ENCODE measurements around the gene KCNIP3.
A peak's percentile ranks its signal among the peaks of the same experiment; 100 is the strongest.

KCNIP3 gene

DNA sequence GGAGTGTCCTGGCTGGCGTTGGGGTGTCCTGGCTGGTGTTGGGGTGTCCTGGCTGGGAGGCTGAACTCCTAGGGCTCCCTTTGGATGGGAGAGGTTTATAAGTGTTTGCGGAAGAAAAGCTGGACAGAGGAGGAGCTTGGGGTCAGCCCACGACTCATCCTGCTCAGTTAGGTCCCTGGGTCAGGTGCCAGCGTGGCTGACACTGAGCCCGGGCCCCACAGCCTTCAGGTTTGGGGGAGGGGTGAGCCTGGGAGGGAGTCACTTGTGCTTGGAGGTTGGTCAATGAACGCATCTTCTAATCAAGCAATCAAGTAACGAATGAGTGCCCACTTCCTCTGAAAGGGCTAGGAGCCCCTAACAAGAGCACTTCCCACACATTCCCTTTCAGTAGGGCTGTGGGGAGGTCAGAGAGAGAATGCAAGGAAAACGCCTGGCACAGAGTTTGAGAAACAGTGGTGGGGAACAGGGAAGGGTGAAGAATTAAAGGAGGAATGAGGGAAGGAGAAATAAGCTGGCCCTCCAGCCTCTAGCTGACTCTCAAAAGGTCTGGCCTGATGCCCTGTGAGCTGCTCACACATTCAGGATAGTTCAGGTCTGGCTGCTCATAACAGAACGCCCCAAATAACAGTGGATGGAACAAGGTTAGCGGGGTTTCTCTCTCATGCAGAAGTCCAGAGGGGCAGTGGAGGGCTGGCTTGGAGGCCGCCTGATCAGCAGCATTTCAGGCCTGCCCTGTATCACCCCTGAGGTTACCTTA, 670 bp downstream of the KCNIP3 start:
- H2AK5ac ChIP-seq (ENCODE audit: low read length, severe bottlenecking) = no peak overlapping the region
- no peak overlapping the region for H3K4ac ChIP-seq (ENCODE audit: low read depth in 1 of 2, low read length in 2 of 2)
- no peaks in the 10 kb centered on the region for H3K79me1 ChIP-seq (replicated peaks; ENCODE audit: low read length, poor library complexity, severe bottlenecking)
- H3K4me3 ChIP-seq (ENCODE audit: insufficient read depth in 1 of 2, low read depth in 1 of 2, low read length in 2 of 2) = peak overlapping the region in 1 of 2 experiments; percentile 41
- no peak overlapping the region for H2BK120ac ChIP-seq (ENCODE audit: low read depth, low read length)
- H3K18ac ChIP-seq (ENCODE audit: low read depth in 1 of 2, low read length in 2 of 2) = no peak overlapping the region
- no peak overlapping the region for H2AFZ ChIP-seq (ENCODE audit: low read depth, low read length)
- peaks cover 43% of the 10 kb centered on the region for H3K4me1 ChIP-seq (ENCODE audit: control insufficient read depth, insufficient read depth, low read depth, low read length)
- H4K91ac ChIP-seq (ENCODE audit: low read length) = no peak overlapping the region
- no peak overlapping the region for H2BK12ac ChIP-seq (ENCODE audit: low read length in 2 of 2)
- no peaks in the 10 kb centered on the region for H3K9me3 ChIP-seq (ENCODE audit: control insufficient read depth, low read length)
- peak overlapping the region; percentile 50 for H3K4me2 ChIP-seq (ENCODE audit: low read length, poor library complexity, severe bottlenecking)
- no peak overlapping the region for H3K9ac ChIP-seq (ENCODE audit: low read length)
- no peak overlapping the region for H2BK5ac ChIP-seq (ENCODE audit: low read depth, low read length, poor library complexity, severe bottlenecking)
- no peak overlapping the region for H3K14ac ChIP-seq (ENCODE audit: low read length in 2 of 2)
- DNase-seq = no peak
- H3K27ac ChIP-seq (ENCODE audit: low read length, poor library complexity, severe bottlenecking) = no peak overlapping the region
- WGBS = 74% methylated on average over 9 of the region's 11 CpGs
- peaks cover 0 to 63% of the 10 kb centered on the region in 2 experiments for H3K27me3 ChIP-seq (ENCODE audit: control insufficient read depth in 1 of 2, insufficient read depth in 1 of 2, low read length in 2 of 2)
- no peak overlapping the region for H4K8ac ChIP-seq (ENCODE audit: low read length)
- H2BK15ac ChIP-seq (ENCODE audit: low read depth, poor library complexity, severe bottlenecking) = no peak overlapping the region
- no peak overlapping the region for H3K23ac ChIP-seq (ENCODE audit: low read length in 2 of 2)
- peaks cover 0 to 12% of the 10 kb centered on the region in 2 experiments for H3K36me3 ChIP-seq (ENCODE audit: control insufficient read depth in 1 of 2, insufficient read depth in 2 of 2, low read depth in 1 of 2, low read length in 2 of 2)

DNA sequence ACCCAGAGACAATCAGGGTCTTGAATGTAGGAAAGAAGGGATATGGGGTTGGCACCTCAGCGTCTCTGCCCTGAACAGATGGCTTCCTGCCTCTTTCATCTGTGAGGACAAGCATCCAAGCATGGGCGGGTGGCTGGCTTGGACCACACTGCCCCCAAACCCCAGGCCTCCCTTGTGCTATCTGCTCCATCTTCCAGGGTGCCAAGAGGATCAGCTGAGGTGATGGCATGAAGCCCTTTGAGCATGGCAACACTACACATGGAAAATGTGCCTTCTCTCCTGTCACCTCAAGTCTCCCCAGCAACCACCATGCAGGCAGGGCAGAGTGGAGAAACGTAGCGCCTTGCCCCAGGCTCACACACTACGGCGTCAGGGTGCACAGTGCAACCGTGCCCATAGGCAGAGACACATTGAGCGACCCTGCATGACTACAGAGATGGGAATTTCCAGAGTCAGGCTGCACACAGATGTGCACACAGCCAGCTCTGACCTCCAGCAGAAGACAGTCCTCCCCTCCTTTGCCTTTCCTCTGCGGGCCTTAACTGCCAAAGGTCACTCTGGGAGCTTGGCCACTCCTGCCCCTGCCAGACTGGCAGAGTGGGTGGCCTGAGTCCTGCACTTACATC, 1.5 kb downstream of the KCNIP3 start:
- Histone ChIP-seq H3K36me3 (ENCODE audit: control insufficient read depth in 1 of 2, insufficient read depth in 2 of 2, low read depth in 1 of 2, low read length in 2 of 2) (peaks cover 0 to 19% of the 10 kb centered on the region in 2 experiments), H3K9me3 (ENCODE audit: control insufficient read depth, low read length) (no peaks in the 10 kb centered on the region), H2BK120ac (ENCODE audit: low read depth, low read length) (no peak overlapping the region), H2AK5ac (ENCODE audit: low read length, severe bottlenecking) (peak overlapping the region; percentile 18), H3K4me3 (ENCODE audit: insufficient read depth in 1 of 2, low read depth in 1 of 2, low read length in 2 of 2) (no peak overlapping the region), H2BK12ac (ENCODE audit: low read length in 2 of 2) (no peak overlapping the region), H4K91ac (ENCODE audit: low read length) (no peak overlapping the region), H3K23ac (ENCODE audit: low read length in 2 of 2) (no peak overlapping the region), H3K27ac (ENCODE audit: low read length, poor library complexity, severe bottlenecking) (no peak overlapping the region), H3K18ac (ENCODE audit: low read depth in 1 of 2, low read length in 2 of 2) (no peak overlapping the region), H3K4me1 (ENCODE audit: control insufficient read depth, insufficient read depth, low read depth, low read length) (peaks cover 46% of the 10 kb centered on the region), H3K9ac (ENCODE audit: low read length) (no peak overlapping the region), H2AFZ (ENCODE audit: low read depth, low read length) (no peak overlapping the region), H2BK15ac (ENCODE audit: low read depth, poor library complexity, severe bottlenecking) (no peak overlapping the region), H3K4me2 (ENCODE audit: low read length, poor library complexity, severe bottlenecking) (no peak overlapping the region), H4K8ac (ENCODE audit: low read length) (no peak overlapping the region), H3K14ac (ENCODE audit: low read length in 2 of 2) (no peak overlapping the region), H3K27me3 (ENCODE audit: control insufficient read depth in 1 of 2, insufficient read depth in 1 of 2, low read length in 2 of 2) (peaks cover 0 to 70% of the 10 kb centered on the region in 2 experiments), H2BK5ac (ENCODE audit: low read depth, low read length, poor library complexity, severe bottlenecking) (no peak overlapping the region), H3K79me1 (replicated peaks; ENCODE audit: low read length, poor library complexity, severe bottlenecking) (no peaks in the 10 kb centered on the region), H3K4ac (ENCODE audit: low read depth in 1 of 2, low read length in 2 of 2) (no peak overlapping the region)
- WGBS = 68% methylated on average over 9 of the region's 9 CpGs
- no peak for DNase-seq

DNA sequence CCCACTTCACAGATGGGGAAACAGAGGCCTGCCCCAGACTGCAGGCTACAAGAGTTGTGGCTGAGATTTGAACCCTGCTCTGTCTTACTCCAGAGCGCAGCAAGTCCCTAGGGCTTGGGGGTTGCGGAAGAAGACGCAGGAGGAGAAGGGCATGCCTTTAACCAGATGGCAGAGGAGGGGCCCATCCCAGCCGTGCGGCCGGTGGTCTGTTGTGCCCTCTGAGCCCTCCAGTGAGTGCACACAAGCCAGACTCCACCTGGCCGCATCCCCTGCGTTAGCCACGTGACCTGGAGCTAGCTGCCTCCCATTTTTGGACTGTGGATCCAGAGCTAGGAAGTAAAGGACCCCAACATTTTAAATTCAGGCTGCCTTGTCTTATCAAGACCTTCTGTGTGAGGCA, 2.8 kb downstream of the KCNIP3 start:
- Histone ChIP-seq H2BK15ac (ENCODE audit: low read depth, poor library complexity, severe bottlenecking) (no peak overlapping the region), H2AK5ac (ENCODE audit: low read length, severe bottlenecking) (no peak overlapping the region), H3K18ac (ENCODE audit: low read depth in 1 of 2, low read length in 2 of 2) (no peak overlapping the region), H3K14ac (ENCODE audit: low read length in 2 of 2) (no peak overlapping the region), H2BK12ac (ENCODE audit: low read length in 2 of 2) (no peak overlapping the region), H3K9ac (ENCODE audit: low read length) (no peak overlapping the region), H3K36me3 (ENCODE audit: control insufficient read depth in 1 of 2, insufficient read depth in 2 of 2, low read depth in 1 of 2, low read length in 2 of 2) (peaks cover 0 to 19% of the 10 kb centered on the region in 2 experiments), H3K9me3 (ENCODE audit: control insufficient read depth, low read length) (no peaks in the 10 kb centered on the region), H3K4me3 (ENCODE audit: insufficient read depth in 1 of 2, low read depth in 1 of 2, low read length in 2 of 2) (no peak overlapping the region), H4K91ac (ENCODE audit: low read length) (no peak overlapping the region), H3K27me3 (ENCODE audit: control insufficient read depth in 1 of 2, insufficient read depth in 1 of 2, low read length in 2 of 2) (peaks cover 0 to 78% of the 10 kb centered on the region in 2 experiments), H2BK5ac (ENCODE audit: low read depth, low read length, poor library complexity, severe bottlenecking) (no peak overlapping the region), H3K27ac (ENCODE audit: low read length, poor library complexity, severe bottlenecking) (no peak overlapping the region), H4K8ac (ENCODE audit: low read length) (no peak overlapping the region), H3K4me2 (ENCODE audit: low read length, poor library complexity, severe bottlenecking) (no peak overlapping the region), H3K4ac (ENCODE audit: low read depth in 1 of 2, low read length in 2 of 2) (no peak overlapping the region), H2AFZ (ENCODE audit: low read depth, low read length) (no peak overlapping the region), H3K23ac (ENCODE audit: low read length in 2 of 2) (no peak overlapping the region), H3K79me1 (replicated peaks; ENCODE audit: low read length, poor library complexity, severe bottlenecking) (no peaks in the 10 kb centered on the region), H2BK120ac (ENCODE audit: low read depth, low read length) (no peak overlapping the region), H3K4me1 (ENCODE audit: control insufficient read depth, insufficient read depth, low read depth, low read length) (peaks cover 46% of the 10 kb centered on the region)
- no peak for DNase-seq
- WGBS = 84% methylated on average over 9 of the region's 9 CpGs

- DNase-seq = no peak
- H2BK5ac ChIP-seq (ENCODE audit: low read depth, low read length, poor library complexity, severe bottlenecking) = no peak overlapping the region
- H3K4me1 ChIP-seq (ENCODE audit: control insufficient read depth, insufficient read depth, low read depth, low read length) = peaks cover 46% of the 10 kb centered on the region
- H2BK120ac ChIP-seq (ENCODE audit: low read depth, low read length) = no peak overlapping the region
- no peak overlapping the region for H3K4ac ChIP-seq (ENCODE audit: low read depth in 1 of 2, low read length in 2 of 2)
- H2AFZ ChIP-seq (ENCODE audit: low read depth, low read length) = no peak overlapping the region
- H2BK15ac ChIP-seq (ENCODE audit: low read depth, poor library complexity, severe bottlenecking) = no peak overlapping the region
- H3K4me2 ChIP-seq (ENCODE audit: low read length, poor library complexity, severe bottlenecking) = no peak overlapping the region
- H3K27ac ChIP-seq (ENCODE audit: low read length, poor library complexity, severe bottlenecking) = no peak overlapping the region
- H3K9ac ChIP-seq (ENCODE audit: low read length) = no peak overlapping the region
- H3K79me1 ChIP-seq (replicated peaks; ENCODE audit: low read length, poor library complexity, severe bottlenecking) = no peaks in the 10 kb centered on the region
- no peak overlapping the region for H4K8ac ChIP-seq (ENCODE audit: low read length)
- H3K18ac ChIP-seq (ENCODE audit: low read depth in 1 of 2, low read length in 2 of 2) = no peak overlapping the region
- no peak overlapping the region for H3K14ac ChIP-seq (ENCODE audit: low read length in 2 of 2)
- H4K91ac ChIP-seq (ENCODE audit: low read length) = no peak overlapping the region
- no peak overlapping the region for H2AK5ac ChIP-seq (ENCODE audit: low read length, severe bottlenecking)
- no peaks in the 10 kb centered on the region for H3K9me3 ChIP-seq (ENCODE audit: control insufficient read depth, low read length)
- H3K4me3 ChIP-seq (ENCODE audit: insufficient read depth in 1 of 2, low read depth in 1 of 2, low read length in 2 of 2) = no peak overlapping the region
- H3K27me3 ChIP-seq (ENCODE audit: control insufficient read depth in 1 of 2, insufficient read depth in 1 of 2, low read length in 2 of 2) = peaks cover 0 to 76% of the 10 kb centered on the region in 2 experiments
- WGBS = 62% methylated on average over 8 of the region's 11 CpGs
- no peak overlapping the region for H3K23ac ChIP-seq (ENCODE audit: low read length in 2 of 2)
- no peak overlapping the region for H2BK12ac ChIP-seq (ENCODE audit: low read length in 2 of 2)
- H3K36me3 ChIP-seq (ENCODE audit: control insufficient read depth in 1 of 2, insufficient read depth in 2 of 2, low read depth in 1 of 2, low read length in 2 of 2) = peaks cover 0 to 19% of the 10 kb centered on the region in 2 experiments
Measured at GRCh38 chr2:95300450-95300849, 3.3 kb downstream of the KCNIP3 start.
